NCI-H1417 treated with DMSO at 0.1 percent for 48 hours (cell line): ENCODE measurements around the gene DNMT3L.

Experiments used
- DNase-seq: peaks from one replicate; lab custom pipeline; 2025; lab: John Stamatoyannopoulos, UW

DNMT3L gene

GRCh38 chr21:44279354-44280260 is 17.9 kb upstream of the DNMT3L start:
- peak; percentile 46 for DNase-seq

GRCh38 chr21:44275041-44275440 is 13.3 kb upstream of the DNMT3L start:
- DNase-seq = no peak

DNA sequence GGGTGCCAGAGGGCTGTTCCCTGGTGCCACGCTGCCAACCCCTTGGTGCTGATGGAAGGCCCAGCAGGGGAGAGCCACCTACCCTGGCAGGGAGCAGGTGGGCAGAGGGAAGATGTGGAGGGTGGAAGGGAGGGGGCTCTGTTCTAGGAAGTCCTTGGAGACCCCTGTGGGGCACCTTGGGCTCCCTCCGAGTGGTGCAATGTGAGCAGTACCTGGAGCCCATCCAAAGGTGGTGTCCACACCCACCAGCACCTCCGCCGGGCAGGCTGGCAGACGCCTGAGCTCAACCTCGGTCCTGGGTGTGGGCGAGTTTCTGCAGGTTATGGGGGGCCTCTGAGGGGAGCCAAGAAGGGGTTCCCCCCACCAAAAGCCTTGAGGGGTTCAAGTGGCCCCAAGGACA is 11.3 kb upstream of the DNMT3L start:
- DNase-seq = no peak

- no peak for DNase-seq
Measured at GRCh38 chr21:44272284-44272858, 10.7 kb upstream of the DNMT3L start.

DNA sequence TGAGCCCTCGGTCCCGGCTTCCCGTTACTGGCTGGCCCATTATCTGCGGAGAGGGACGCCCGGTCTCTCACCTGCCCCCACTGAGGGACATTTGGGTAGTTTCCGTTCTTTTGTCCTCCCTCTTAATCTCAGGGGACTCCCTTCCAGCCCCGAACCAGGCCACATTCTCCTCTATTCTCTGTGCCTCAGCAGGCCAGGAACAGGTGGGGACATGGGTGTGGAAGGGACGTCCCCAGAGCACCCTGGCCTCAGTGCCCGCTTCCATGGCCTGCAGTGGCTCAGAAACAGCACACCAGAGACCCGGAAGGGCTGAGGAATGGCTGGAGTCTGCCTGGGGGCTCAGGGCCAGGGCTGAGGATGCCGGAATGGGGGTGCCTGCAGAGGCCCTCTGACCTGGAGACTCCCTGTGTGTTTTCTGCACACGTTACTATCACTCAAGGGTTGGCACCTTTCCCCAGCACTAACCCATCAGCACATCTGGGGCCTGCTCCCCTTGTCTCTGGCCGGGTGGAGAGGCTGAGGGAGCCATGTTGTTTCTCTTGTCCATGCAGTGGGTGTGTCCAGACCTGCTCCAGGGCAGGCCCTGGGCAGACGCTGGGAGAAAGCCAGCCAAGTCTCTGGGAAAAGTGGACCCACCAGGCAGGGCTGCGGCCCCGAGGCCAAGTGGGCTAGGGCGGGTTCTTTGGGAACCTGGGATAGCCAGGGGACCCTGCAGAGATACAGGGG is 10.0 kb upstream of the DNMT3L start:
- no peak for DNase-seq

DNA sequence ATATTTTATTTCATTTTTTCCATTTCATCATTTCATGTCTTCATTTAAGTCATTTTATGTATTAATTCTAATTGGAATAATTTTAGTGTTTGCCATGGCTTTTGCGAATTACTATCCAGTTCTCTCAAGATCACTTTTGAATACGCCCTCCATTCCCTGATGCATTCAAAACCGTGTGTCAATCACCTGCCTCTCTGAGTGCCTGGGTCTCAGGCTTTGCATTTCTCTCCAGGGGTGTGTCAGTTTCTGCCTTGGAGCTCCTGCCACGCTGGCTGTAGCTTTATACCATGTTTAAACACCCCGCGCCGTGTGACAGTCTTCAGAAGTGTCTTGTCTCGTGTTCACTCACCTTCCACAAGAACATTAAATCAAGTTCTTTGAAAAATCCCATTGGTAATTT is 7.4 kb upstream of the DNMT3L start:
- DNase-seq = no peak

DNA sequence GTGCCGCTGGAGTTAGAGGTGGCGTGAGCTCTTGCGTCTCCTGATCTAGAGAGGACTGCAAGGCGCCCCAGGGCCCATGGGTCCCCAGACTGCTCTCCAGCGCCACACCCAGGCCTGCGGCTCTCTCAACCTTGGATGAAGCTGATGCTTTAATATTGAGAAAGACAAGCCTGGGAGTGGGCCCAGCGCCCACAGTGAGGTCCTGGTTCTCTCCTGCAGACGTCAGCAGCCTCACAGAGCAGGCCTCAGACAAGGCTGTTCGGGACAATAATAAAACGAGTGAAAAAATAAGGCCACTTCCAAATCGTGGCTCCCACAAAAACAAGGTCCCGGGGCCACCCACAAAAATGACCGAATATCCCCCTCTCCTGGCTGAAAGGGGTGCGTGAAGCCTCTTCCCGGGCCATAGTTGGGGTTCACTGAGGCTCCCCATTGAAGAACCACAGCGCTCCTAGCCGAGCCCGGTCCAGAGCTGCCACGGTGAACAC is 6.0 kb upstream of the DNMT3L start:
- no peak for DNase-seq

DNA sequence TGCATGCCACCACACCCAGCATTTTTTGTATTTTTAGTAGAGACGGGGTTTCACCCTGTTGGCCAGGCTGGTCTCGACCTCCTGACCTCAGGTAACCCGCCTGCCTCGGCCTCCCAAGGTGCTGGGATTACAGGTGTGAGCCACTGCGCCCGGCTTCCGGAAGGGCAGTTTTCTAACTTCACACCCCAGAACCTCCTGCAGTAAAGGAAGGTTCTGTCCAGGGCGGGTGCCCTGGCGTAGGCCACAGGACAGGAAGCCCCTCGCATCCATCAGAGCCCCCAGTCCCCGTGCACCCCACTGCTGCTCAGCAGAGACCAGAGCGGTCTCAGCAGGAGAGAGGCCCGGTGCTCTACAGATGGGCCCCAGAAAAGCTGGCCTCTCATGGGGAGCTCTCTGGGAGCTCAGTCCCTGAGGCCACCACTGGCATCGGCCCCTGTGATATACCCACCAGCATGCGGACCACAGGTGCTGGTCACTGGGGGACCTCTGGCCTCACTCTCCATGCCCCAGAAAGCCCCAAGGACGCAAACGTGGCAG is 4.1 kb upstream of the DNMT3L start:
- no peak for DNase-seq

- no peak for DNase-seq
Measured at GRCh38 chr21:44263768-44264167, 2.1 kb upstream of the DNMT3L start.

DNA sequence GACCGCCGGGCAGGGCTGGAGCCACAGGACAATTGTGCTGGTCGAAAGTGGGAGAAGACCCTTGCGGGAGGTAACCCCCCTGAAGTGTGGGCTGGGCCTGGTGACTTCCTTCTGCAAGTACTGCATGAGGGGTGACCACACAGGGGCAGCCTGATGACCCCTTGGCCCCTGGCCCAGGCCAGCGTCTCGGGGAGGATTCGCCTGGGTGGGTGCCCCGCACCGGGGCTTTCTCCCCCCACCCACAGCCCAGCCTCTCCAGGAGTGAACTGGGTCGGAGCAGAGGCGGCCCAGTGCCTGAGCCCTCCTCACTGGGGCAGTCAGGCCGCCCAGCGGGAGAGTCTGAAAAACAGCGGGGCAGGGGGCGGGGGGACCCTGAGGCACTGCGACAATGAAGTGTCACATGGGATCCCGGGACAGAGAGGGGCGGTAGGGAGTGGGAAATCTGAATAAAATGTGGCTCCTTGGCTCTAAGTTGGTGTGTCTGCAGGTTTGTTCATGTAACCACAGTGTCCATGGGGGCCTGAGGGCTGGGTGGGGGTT is 1.6 kb upstream of the DNMT3L start:
- no peak for DNase-seq

DNA sequence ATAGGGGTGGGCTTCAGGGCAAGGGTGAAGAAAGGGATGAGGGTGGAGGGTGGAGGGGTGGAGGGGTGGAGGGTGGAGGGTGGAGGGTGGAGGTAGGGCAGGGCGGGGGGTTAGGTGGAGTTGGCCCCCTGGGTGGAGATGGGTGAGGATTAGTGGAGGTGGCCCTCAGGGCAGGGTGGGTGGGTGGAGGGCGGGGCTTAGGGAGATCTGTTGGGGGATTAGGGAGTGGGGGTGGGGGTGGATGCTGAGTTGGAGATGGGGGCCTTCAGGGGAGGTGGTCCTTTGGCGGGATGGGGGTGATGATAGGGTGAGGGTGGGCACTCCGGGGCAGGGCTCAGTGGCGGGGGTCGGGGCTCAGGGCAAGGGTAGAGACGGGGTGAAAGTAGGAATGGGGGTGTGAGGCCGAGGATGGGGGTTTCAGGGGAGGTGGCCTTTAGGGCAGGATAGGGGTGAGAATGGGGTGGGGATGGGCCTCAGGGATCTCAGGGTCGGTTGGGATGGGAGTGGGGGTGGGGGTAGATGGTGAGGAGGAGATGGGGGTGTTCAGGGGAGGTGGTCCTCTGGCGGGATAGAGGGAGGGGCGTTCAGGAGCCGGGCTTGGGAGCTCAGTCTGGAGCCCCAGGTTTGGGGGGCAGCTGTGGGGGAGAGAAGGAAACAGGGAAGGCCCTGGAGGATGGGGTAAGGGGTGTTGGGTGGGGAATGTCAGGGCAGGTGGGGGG is 800 bp upstream of the DNMT3L start:
- no peak for DNase-seq

GRCh38 chr21:44260791-44261631 is 686 bp downstream of the DNMT3L start:
- DNase-seq = no peak

DNA sequence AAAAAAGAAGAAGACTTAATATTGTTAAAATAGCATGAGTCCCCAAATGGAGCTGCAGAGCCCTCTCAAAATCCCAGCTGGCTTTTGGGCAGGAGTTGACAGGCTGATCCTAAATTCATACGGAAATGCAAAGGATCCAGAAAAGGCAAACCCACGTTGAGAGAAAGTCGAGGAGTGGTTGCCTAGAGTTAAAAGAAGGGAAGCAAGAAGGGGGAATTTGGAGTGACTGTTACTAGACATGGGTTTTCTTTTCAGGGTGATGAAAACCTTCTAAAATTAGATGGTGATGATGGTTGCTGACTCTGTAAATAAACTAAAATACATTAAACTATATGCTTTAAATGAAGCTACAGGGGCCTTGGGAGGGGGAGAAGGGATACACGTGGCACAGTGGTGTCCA is 1.6 kb downstream of the DNMT3L start:
- DNase-seq = no peak

DNA sequence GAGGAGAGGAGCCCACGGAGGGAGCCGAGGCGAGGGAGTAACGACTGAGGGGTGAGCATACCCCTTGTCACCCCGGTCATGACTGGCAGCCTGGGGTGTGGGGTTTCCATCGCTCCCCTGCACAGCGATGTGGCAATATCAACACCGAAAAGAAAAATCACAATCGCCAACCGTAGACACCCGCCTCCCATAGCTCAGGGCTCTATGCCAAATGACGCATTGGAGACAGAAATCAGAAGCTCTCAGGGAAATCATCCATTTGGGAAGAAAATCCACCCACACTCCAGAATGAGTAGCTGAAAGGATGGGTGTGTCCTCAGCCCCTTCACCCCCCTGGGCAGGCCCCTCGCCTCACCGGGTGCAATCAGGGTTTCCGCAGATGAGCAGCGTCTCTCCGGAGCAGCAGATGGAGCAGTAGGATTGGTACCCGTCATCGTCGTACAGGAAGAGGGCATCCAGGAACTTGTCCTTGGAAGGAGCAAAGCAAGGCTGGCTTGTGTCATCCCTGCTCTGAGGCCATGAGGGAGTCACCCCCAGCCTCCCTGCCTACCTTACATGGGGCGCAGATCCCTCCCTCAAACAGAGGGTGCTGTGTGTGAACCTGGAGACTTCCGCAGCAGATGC is 2.5 kb downstream of the DNMT3L start:
- DNase-seq = no peak

- DNase-seq = no peak
Measured at GRCh38 chr21:44258056-44258725, 3.5 kb downstream of the DNMT3L start.

DNA sequence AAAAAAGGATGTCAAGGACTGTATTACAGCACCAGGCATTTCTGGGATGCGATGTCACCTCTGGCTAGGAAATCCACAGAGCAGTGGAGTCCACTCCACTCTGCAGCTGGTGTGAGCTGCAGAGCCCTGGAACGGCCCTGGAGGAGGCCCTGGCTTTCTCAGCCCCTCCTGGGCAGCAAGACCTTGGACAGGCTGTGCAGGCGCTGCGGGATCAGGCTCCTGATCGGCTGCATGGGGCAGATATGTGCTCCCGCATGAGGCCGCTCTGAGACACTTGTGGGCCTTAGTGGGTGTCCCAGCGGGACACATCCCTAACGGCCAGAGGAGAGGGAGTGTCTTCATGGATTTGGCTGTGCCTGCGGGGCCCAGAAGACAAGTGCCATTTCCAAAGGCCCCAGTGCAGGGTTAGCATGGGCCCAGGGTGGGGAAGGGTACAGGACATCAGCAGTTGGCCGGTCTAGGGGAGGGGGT is 6.2 kb downstream of the DNMT3L start:
- no peak for DNase-seq

GRCh38 chr21:44253832-44254710 is 7.6 kb downstream of the DNMT3L start:
- DNase-seq = no peak
